Measurements from ENCODE around the gene OR9A4.
"Not testable (repeated sequence)": the region's sequence is repeated elsewhere in the genome, so short reads cannot be mapped to it uniquely, and the experiment has no call there.

The OR9A4 gene, protein sequence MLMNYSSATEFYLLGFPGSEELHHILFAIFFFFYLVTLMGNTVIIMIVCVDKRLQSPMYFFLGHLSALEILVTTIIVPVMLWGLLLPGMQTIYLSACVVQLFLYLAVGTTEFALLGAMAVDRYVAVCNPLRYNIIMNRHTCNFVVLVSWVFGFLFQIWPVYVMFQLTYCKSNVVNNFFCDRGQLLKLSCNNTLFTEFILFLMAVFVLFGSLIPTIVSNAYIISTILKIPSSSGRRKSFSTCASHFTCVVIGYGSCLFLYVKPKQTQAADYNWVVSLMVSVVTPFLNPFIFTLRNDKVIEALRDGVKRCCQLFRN

DNA sequence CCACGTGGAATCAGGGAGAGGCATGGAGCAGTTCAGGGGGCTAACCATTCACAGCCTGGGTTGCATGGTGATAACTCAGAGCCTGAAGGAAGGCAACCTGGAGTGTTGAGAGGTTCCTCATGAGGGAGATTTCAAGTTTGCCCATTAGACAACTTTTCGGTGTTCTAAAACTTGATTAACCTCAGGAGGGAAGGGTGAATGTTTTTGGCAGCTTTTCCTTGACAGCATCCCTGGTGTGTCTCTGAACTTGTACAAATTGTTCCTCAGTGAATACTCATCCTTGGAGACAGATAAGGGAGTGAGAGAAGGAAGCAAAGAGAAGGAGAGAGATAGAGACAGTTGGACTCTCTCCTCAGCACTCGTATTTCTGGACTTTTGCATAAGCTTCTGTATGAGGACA lies at the start of gene OR9A4:
OR9A4 (plus strand) TSS at position 301 of the 400 bp plus-strand sequence. CDS start 2,477 bp downstream, outside the sequence.
- DNase-seq = no peak

DNA sequence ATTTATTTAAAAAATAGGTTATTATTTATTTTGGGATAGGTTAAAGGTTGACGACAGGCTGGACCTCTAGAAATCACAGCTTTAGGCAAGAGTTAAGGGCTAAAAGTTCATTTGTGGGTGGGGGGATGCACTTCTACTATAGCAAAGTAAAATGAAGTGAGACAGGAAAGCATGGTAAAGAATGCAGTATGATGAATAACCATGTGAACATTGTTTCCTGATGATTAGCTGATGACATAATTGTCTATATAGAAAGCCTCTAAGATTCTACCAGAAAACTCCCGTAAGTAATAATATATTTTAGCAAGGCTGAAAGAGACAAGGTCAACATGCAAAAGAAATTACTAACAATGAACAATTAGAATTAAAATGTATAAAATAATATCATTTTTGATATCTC lies 49.2 kb upstream of the OR9A4 start:
- DNase-seq = no peak

GRCh38 chr7:141872931-141873330 lies 43.3 kb upstream of the OR9A4 start:
- no peak for DNase-seq

DNA sequence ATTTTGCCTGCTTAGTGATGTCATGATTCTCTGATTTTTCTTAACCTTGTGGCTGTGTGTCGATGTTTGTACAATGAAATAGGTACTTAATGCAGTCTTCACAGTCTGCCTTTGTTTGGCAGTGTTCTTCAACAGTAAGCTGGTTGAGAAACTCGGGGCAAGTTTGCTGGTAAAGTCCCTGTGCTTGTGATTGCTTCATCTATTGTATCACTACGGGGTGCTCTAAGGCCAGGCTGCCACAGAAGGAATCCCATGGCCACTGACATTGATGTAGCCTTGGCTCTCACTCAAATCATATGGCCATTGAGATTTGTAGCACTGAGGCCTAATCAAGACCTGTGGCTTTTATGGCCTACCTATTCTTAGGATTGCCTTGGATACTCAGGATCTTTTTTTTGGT lies 41.4 kb upstream of the OR9A4 start:
- no peak for DNase-seq

GRCh38 chr7:141875453-141875852 lies 40.7 kb upstream of the OR9A4 start:
- DNase-seq = no peak

- DNase-seq = no peak
Measured at GRCh38 chr7:141876371-141876770, 39.8 kb upstream of the OR9A4 start.

DNA sequence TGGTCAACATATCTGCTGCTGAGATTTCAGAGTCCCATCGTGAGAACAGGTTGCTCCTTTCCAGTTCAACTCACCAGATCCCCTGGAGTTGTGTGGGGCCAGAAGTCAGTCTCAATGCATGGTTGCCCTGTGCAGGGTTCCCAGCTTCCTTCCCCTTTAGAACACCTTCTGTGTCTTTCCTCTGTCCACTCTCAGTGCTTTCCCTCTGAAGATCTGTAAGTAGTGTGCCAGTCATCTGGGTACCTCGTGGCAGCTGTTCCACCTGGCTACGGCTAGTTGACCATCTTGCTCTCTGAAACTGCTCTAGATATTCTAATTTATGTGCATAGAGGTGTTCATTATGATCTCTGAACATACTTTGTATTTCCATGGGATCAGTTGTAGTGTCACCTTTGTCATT lies 38.8 kb upstream of the OR9A4 start:
- no peak for DNase-seq

DNA sequence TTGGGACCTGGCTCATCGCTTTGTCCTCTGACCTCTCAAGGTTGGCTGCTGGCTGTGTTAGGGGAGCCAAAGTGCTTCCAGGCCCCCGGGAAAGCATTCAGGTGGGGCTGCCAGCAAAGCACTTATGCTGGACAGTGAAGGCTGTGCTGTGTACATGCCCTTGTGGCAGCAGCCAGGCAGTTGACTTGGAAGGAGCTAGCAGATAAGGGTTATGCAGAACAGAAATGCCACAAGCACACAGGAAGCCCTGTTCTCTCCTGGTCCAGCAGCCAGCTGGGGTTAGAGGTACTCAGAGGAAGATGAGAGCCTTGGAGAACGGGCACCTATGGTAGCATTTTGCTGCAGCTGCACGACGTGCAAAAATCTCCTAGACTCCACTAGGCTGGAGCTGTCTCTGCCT lies 35.2 kb upstream of the OR9A4 start:
- no peak for DNase-seq

GRCh38 chr7:141884539-141885225 lies 31.5 kb upstream of the OR9A4 start:
- no peak for DNase-seq

- no peak for DNase-seq
Measured at GRCh38 chr7:141889321-141889720, 26.9 kb upstream of the OR9A4 start.

DNA sequence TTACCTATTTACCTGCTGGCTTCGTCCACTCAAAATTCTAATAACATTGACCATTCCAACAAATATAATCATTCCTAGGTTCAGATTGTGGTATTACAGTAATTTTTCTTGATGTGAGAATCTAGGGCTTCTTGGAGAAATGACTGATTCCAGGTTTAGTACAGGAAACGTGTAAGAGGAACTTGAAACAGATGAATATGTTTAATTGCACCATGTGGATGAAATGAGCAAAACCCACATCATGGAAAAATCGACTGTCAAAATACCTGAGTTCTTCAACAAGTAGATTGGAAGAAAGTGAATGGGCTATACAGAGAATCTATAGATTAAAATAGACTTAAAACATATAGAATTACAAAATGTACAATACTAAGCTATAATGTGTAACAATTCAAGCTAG lies 24.9 kb upstream of the OR9A4 start:
- no peak for DNase-seq

- DNase-seq = not testable (repeated sequence)
Measured at GRCh38 chr7:141899366-141899765, 16.8 kb upstream of the OR9A4 start.

GRCh38 chr7:141906285-141906684 lies 9.9 kb upstream of the OR9A4 start:
- DNase-seq = no peak

GRCh38 chr7:141911391-141911790 lies 4.8 kb upstream of the OR9A4 start:
- DNase-seq = no peak

GRCh38 chr7:141915565-141915964 lies 634 bp upstream of the OR9A4 start:
- peak; percentile 75 for DNase-seq

- no peak for DNase-seq
Measured at GRCh38 chr7:141920281-141920680, 4.1 kb downstream of the OR9A4 start.

GRCh38 chr7:141928146-141928844 lies 12.1 kb downstream of the OR9A4 start:
- DNase-seq = no peak

DNA sequence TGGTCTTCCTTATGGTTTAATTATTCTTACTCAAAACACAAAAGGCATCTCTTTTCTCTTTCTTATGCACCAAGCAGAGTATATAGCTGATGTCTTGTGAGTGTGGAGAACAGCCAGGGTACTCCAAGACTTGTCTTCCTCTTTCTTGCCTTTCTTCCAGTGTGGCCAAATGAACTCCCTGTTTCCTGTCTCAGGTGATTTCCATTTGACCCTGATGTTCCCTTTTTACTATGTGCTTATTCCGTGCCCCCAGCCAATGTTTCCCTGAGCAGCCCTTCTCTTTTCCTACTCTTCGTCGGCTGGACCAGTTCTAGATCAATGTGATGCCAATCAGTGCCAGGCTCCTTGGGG lies 12.6 kb downstream of the OR9A4 start:
- DNase-seq = no peak

DNA sequence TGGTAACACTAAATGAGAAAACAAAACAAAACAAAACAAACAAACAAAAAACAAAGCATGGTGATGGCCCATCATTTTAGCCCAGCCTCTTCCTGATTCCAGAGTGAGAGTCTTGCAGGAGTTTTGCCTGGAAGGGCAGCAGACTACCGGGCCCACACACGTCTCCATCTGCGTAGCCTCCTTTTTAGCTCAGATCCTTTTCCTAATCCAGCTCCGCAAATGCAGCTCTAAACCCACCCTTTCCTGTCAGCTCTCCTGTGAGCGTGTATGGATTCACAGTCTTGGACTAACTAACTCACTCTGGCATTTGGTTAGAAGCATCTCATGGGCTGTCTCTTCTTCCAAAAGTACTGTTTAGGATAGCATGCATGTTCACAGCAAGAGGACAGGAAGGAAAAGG lies 14.0 kb downstream of the OR9A4 start:
- DNase-seq = no peak

DNA sequence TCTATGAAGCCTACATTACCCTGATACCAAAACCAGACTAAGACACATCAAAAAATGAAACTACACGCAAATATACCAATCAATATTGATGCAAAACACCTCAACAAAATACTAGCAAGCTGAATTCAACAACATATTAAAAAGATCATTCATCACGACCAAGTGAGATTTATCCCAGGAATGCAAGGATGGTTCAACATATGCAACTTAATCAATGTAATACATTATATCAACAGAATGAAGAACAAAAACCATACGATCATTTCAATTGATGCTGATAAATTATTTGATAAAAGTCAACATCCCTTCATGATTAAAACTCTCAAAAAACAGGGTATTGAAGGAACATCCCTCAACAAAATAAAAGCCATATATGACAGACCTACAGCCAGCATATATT lies 24.9 kb downstream of the OR9A4 start:
- DNase-seq = no peak

GRCh38 chr7:141943846-141944245 lies 27.6 kb downstream of the OR9A4 start:
- DNase-seq = no peak

DNA sequence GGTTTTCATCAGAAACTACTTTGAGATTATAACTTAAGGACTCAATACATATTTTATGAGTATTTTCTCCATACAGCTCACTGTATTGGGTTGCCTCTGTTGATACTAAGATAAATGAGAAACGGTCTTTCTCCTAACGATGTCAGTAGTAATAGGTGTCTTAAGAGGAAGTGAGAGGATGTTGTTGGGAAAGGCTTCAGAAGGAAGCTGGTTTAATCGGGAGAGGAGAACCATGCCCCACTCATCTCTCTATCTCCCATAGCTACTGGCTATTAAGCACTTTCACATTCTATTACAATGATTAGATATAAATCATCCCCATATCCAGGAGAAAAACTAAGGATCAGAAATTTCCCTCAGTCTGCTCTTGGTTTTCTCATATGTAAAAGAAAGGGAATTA lies 28.6 kb downstream of the OR9A4 start:
- DNase-seq = no peak

GRCh38 chr7:141945356-141945755 lies 29.2 kb downstream of the OR9A4 start:
- DNase-seq = no peak

DNA sequence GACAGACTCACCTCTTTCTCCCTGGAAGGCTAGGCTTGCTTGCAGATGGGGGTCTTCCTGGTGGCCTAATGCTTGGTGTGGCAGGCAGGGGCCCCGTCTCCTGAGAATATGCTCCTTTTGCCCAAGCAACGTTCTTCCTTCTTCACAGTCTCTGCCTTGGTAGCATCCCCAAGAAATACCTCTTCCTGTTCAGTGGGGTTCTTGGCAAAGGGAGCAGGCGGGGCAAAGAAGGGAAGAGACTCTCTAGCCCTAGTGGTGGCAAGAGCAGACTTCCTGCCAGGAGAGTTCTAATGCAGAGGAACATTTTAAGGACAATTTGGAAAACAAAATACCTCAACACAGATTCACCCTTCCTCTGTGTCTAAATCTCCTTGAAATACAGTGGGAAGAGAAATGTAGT lies 30.6 kb downstream of the OR9A4 start, which contains the start of gene CLEC5A:
CLEC5A (minus strand) TSS at position 179 of the 400 bp plus-strand sequence. CDS start 682 bp downstream, outside the sequence.
- no peak for DNase-seq

All from islet precursor cell (in vitro differentiated cells).